ENCODE measurements around the gene PACS1.

The PACS1 gene

GRCh38 chr11:66072081-66072480 is 2.0 kb downstream of the PACS1 start:
- Histone ChIP-seq H3F3A (ENCODE audit: low read depth) (peaks cover 14% of the 10 kb centered on the region), H3K9me3 (ENCODE audit: insufficient read depth, low read depth, low read length) (no peaks in the 10 kb centered on the region), H3K27me3 (ENCODE audit: insufficient read depth, low read length, poor library complexity, severe bottlenecking) (no peaks in the 10 kb centered on the region), H3K79me2 (ENCODE audit: insufficient read depth, low read length) (peaks cover 21% of the 10 kb centered on the region; the same call in 1 of the 2 replicates), H3K36me3 (ENCODE audit: insufficient read depth, low read length) (peaks cover 21% of the 10 kb centered on the region; the same call in 1 of the 2 replicates), H3K9me2 (replicated peaks; ENCODE audit: low read depth, low read length) (no peaks in the 10 kb centered on the region), H3K4me2 (ENCODE audit: low read depth, low read length, poor library complexity, severe bottlenecking) (peak overlapping the region; percentile 73), H3K4me1 (ENCODE audit: insufficient read depth, low read length, poor library complexity, severe bottlenecking) (peaks cover 26% of the 10 kb centered on the region), H4K20me1 (ENCODE audit: insufficient read depth, low read length, poor library complexity, severe bottlenecking) (peaks cover 10% of the 10 kb centered on the region), H2AFZ (ENCODE audit: low read length) (no peak overlapping the region), H3K4me3 (ENCODE audit: low read length, poor library complexity, severe bottlenecking) (peak overlapping the region; percentile 75), H3K9ac (ENCODE audit: low read depth, low read length, poor library complexity, severe bottlenecking) (peak overlapping the region; percentile 65)
- no peak for TF ChIP-seq CTCF (conservative IDR thresholded peaks at IDR 0.05; ENCODE audit: low read length)

- peaks cover 16% of the 10 kb centered on the region; the same call in 1 of the 2 replicates for H3K36me3 ChIP-seq (ENCODE audit: insufficient read depth, low read length)
- no peak overlapping the region for H3K9ac ChIP-seq (ENCODE audit: low read depth, low read length, poor library complexity, severe bottlenecking)
- peak overlapping the region; percentile 73 for H3K4me2 ChIP-seq (ENCODE audit: low read depth, low read length, poor library complexity, severe bottlenecking)
- peaks cover 26% of the 10 kb centered on the region for H3K4me1 ChIP-seq (ENCODE audit: insufficient read depth, low read length, poor library complexity, severe bottlenecking)
- peaks cover 22% of the 10 kb centered on the region; the same call in 1 of the 2 replicates for H3K79me2 ChIP-seq (ENCODE audit: insufficient read depth, low read length)
- no peaks in the 10 kb centered on the region for H3K27me3 ChIP-seq (ENCODE audit: insufficient read depth, low read length, poor library complexity, severe bottlenecking)
- no peak overlapping the region for H2AFZ ChIP-seq (ENCODE audit: low read length)
- H3K9me2 ChIP-seq (replicated peaks; ENCODE audit: low read depth, low read length), result no peaks in the 10 kb centered on the region
- peaks cover 14% of the 10 kb centered on the region for H3F3A ChIP-seq (ENCODE audit: low read depth)
- no peak for TF ChIP-seq EZH2phosphoT487 (IDR thresholded peaks at IDR 0.05; ENCODE audit: borderline replicate concordance)
- no peak for TF ChIP-seq CTCF (conservative IDR thresholded peaks at IDR 0.05; ENCODE audit: low read length)
- no peaks in the 10 kb centered on the region for H3K9me3 ChIP-seq (ENCODE audit: insufficient read depth, low read depth, low read length)
- H4K20me1 ChIP-seq (ENCODE audit: insufficient read depth, low read length, poor library complexity, severe bottlenecking), result peaks cover 10% of the 10 kb centered on the region
- peak overlapping the region; percentile 75 for H3K4me3 ChIP-seq (ENCODE audit: low read length, poor library complexity, severe bottlenecking)
Observed at GRCh38 chr11:66072518-66072917, 2.4 kb downstream of the PACS1 start.

- Histone ChIP-seq H2AFZ (ENCODE audit: low read length) (no peak overlapping the region), H3K4me2 (ENCODE audit: low read depth, low read length, poor library complexity, severe bottlenecking) (no peak overlapping the region), H3K9ac (ENCODE audit: low read depth, low read length, poor library complexity, severe bottlenecking) (no peak overlapping the region), H4K20me1 (ENCODE audit: insufficient read depth, low read length, poor library complexity, severe bottlenecking) (no peaks in the 10 kb centered on the region), H3K9me2 (replicated peaks; ENCODE audit: low read depth, low read length) (no peaks in the 10 kb centered on the region), H3K36me3 (ENCODE audit: insufficient read depth, low read length) (peaks cover 5% of the 10 kb centered on the region; the same call in 1 of the 2 replicates), H3K4me1 (ENCODE audit: insufficient read depth, low read length, poor library complexity, severe bottlenecking) (peaks cover 26% of the 10 kb centered on the region), H3F3A (ENCODE audit: low read depth) (peaks cover 10% of the 10 kb centered on the region), H3K27me3 (ENCODE audit: insufficient read depth, low read length, poor library complexity, severe bottlenecking) (no peaks in the 10 kb centered on the region), H3K79me2 (ENCODE audit: insufficient read depth, low read length) (peaks cover 22% of the 10 kb centered on the region; the same call in 1 of the 2 replicates), H3K9me3 (ENCODE audit: insufficient read depth, low read depth, low read length) (no peaks in the 10 kb centered on the region), H3K4me3 (ENCODE audit: low read length, poor library complexity, severe bottlenecking) (no peak overlapping the region)
- TF ChIP-seq CTCF (conservative IDR thresholded peaks at IDR 0.05; ENCODE audit: low read length) (no peak), EZH2phosphoT487 (IDR thresholded peaks at IDR 0.05; ENCODE audit: borderline replicate concordance) (no peak)
Observed at GRCh38 chr11:66073669-66074068, 3.6 kb downstream of the PACS1 start.
